Activated B cell treated with CpG ODN at 0.5 μM for 24 hours (primary cell): ENCODE results near the gene METTL18. TPM values are rescaled to one million over a fixed set of nuclear protein-coding genes. Genes with fewer than 3 reads are reported as not detected.

Experiments
- ATAC-seq: fragments of 200-7000 bp; cut with Tn5 transposase; one replicate; pipeline ENCODE4 v1.10.0; 2021; ENCODE audit warnings: low read depth, mild to moderate bottlenecking, moderate library complexity
- CTCF ChIA-PET: fragments of 350-600 bp; sonication (Branson Sonifier 250); formaldehyde crosslinking; loops from one replicate; lab custom pipeline; 2021; ENCODE audit warnings: antibody characterized with exemption; lab: Charles Lee
- POLR2A ChIA-PET: fragments of 350-600 bp; sonication (Branson Sonifier 250); formaldehyde crosslinking; loops from one replicate; lab custom pipeline; 2021; ENCODE audit warnings: antibody characterized with exemption; lab: Charles Lee
- DNase-seq: peaks from one replicate; pipeline ENCODE4 v3.0.0; 2022
- H3K27ac Mint-ChIP-seq: one replicate; pipeline ENCODE4 v1.8.0; 2020; ENCODE audit warnings: mixed read lengths
- H3K27me3 Mint-ChIP-seq: one replicate; pipeline ENCODE4 v1.8.0; 2021; ENCODE audit warnings: mixed read lengths
- H3K36me3 Mint-ChIP-seq: one replicate; pipeline ENCODE4 v1.8.0; 2021; ENCODE audit warnings: low read depth, mixed read lengths
- H3K4me1 Mint-ChIP-seq: one replicate; pipeline ENCODE4 v1.8.0; 2021; ENCODE audit warnings: mixed read lengths
- H3K4me3 Mint-ChIP-seq: one replicate; pipeline ENCODE4 v1.8.0; 2020; ENCODE audit warnings: mild to moderate bottlenecking, mixed read lengths
- H3K9me3 Mint-ChIP-seq: one replicate; pipeline ENCODE4 v1.8.0; 2020; ENCODE audit warnings: mixed read lengths
- intact Hi-C: fragments of 100-400 bp; cut with micrococcal nuclease; formaldehyde crosslinking; loops from one replicate; pipeline ENCODE4 v1.15.1; 2024
- total RNA-seq: library from RNA; stranded (reverse); gene quantifications from 2 replicates; pipeline ENCODE4 v1.2.3, GENCODE V29; 2022
- TF ChIP-seq, protein P1 (sequence below): fragments of 200-600 bp; IDR thresholded peaks from one replicate; pipeline ENCODE4 v1.8.0; 2022; ENCODE audit warnings: antibody characterized with exemption, mild to moderate bottlenecking

METTL18 gene
- total RNA-seq, 1 donor from 2014 or later = 12.0 TPM

DNA sequence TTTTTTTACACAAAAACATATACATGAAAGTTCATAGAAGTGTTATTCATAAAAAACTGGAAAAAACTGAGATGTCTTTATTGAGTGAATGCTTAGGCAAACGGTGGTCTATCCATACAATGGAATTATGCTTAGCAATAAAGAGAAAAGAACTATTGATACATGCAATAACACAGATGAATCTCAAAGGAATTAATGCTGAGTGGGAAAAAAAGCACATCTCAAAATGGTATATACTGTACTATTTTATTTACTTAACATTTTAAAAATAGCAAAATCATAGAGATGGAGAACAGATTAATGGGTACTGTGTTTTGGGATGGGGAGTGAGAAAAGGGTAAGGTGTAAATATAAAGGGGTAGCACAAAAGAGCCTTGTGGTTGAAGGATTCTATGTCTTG is 29.8 kb downstream of the METTL18 start:
- Mint-ChIP-seq H3K27me3 (peaks cover 10% of the 10 kb centered on the region), H3K4me3 (no peak overlapping the region), H3K4me1 (no peaks in the 10 kb centered on the region), H3K27ac (no peak overlapping the region), H3K36me3 (no peaks in the 10 kb centered on the region), H3K9me3 (no peaks in the 10 kb centered on the region)
- TF ChIP-seq, protein P1, sequence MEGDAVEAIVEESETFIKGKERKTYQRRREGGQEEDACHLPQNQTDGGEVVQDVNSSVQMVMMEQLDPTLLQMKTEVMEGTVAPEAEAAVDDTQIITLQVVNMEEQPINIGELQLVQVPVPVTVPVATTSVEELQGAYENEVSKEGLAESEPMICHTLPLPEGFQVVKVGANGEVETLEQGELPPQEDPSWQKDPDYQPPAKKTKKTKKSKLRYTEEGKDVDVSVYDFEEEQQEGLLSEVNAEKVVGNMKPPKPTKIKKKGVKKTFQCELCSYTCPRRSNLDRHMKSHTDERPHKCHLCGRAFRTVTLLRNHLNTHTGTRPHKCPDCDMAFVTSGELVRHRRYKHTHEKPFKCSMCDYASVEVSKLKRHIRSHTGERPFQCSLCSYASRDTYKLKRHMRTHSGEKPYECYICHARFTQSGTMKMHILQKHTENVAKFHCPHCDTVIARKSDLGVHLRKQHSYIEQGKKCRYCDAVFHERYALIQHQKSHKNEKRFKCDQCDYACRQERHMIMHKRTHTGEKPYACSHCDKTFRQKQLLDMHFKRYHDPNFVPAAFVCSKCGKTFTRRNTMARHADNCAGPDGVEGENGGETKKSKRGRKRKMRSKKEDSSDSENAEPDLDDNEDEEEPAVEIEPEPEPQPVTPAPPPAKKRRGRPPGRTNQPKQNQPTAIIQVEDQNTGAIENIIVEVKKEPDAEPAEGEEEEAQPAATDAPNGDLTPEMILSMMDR = no peak
- no peak for DNase-seq
- ChIA-PET CTCF (no interaction called here), POLR2A (no interaction called here)
- intact Hi-C loops = no loop called here
- no peak for ATAC-seq

DNA sequence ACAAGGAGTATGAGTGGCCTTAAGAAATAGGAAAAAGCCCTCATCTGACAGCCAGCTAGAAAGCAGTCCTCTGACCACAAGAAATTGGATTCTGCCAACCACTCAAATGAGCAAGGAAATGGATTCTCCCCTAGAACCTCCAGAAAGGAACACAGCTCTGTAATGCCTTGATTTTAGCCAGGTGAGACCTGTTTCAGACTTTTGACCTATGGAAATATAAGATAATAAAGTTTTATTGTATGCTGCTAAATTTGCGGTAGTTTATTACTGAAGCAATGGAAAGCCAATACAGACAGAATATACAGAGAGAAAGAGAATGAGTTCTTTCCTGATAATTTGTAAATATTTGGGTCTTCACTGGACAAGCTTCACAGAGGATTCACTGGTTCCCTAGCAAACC is 32.0 kb downstream of the METTL18 start:
- POLR2A ChIA-PET = no interaction called here
- TF ChIP-seq, protein P1 = no peak
- ATAC-seq = no peak
- Mint-ChIP-seq H3K27ac (no peak overlapping the region), H3K4me1 (no peaks in the 10 kb centered on the region), H3K9me3 (peaks cover 2% of the 10 kb centered on the region), H3K36me3 (no peaks in the 10 kb centered on the region), H3K27me3 (peaks cover 12% of the 10 kb centered on the region), H3K4me3 (no peak overlapping the region)
- intact Hi-C loops = no loop called here
- CTCF ChIA-PET = no interaction called here
- no peak for DNase-seq

DNA sequence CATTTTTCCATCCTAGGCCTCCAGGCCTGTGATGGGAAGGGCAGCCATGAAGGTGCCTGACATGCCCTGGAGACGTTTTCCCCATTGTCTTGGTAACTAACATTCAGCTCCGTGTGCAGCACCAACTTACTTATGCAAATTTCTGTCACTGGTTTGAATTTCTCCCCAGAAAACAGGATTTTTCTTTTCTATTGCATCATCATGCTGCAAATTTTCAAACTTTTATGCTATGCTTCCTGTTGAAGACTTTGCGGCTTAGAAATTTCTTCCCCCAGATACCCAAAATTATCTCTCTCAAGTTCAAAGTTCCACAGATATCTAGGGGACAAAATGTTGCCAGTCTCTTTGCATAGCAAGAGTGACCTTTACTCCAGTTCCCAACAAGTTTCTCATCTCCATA is 35.7 kb downstream of the METTL18 start:
- peaks cover 12% of the 10 kb centered on the region for H3K27me3 Mint-ChIP-seq
- CTCF ChIA-PET = no interaction called here
- H3K27ac Mint-ChIP-seq = no peak overlapping the region
- no peak overlapping the region for H3K4me3 Mint-ChIP-seq
- ATAC-seq (no peak), DNase-seq (no peak)
- POLR2A ChIA-PET = no interaction called here
- TF ChIP-seq, protein P1 = no peak
- H3K36me3 Mint-ChIP-seq = no peaks in the 10 kb centered on the region
- no peaks in the 10 kb centered on the region for H3K4me1 Mint-ChIP-seq
- intact Hi-C loops = no loop called here
- peaks cover 2% of the 10 kb centered on the region for H3K9me3 Mint-ChIP-seq

DNA sequence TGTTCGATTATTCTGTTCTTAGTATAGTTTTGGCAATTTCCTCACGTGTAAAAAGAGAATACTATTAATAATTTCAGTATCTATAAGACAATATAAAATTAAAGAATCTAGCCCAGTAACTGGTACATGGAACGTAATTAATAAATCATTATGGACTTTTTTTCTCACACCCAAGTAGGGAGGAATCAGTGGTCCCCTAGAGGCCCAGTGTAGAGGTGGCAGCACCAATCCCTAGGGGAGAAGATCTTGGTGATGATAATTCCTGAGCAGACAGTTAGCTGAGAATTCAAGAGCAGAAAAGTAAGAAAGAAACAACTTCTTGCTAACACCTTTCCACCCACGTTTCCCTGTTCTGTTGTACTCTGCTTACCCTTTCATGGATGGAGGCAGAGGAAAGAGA is 41.2 kb downstream of the METTL18 start:
- ChIA-PET POLR2A (no interaction called here), CTCF (no interaction called here)
- TF ChIP-seq, protein P1 = no peak
- Mint-ChIP-seq H3K9me3 (no peaks in the 10 kb centered on the region), H3K36me3 (no peaks in the 10 kb centered on the region), H3K27ac (no peak overlapping the region), H3K4me1 (no peaks in the 10 kb centered on the region), H3K4me3 (no peak overlapping the region), H3K27me3 (peaks cover 13% of the 10 kb centered on the region)
- ATAC-seq (no peak), DNase-seq (no peak)
- intact Hi-C loops = no loop called here

DNA sequence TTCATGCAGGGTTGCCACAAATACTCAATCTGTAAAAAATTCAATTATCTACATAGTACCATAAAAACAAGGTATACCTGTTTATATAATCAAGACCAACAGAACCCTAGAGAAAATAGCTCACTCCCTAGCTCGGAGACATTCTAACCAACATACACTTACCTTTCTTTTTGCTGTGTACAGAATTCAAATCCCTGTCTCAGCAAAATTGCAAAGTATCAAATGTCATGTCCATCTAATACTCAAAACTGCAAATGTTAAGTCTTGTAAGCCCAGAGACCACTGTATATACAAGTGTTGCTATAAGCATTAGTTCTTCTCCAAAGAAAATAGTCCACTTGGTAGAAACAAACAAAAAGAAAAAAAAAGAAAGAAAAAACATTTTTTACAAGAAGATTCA is 44.7 kb downstream of the METTL18 start:
- ChIA-PET CTCF (no interaction called here), POLR2A (no interaction called here)
- Mint-ChIP-seq H3K36me3 (no peaks in the 10 kb centered on the region), H3K4me1 (no peaks in the 10 kb centered on the region), H3K27me3 (peaks cover 3% of the 10 kb centered on the region), H3K4me3 (no peak overlapping the region), H3K9me3 (no peaks in the 10 kb centered on the region), H3K27ac (no peak overlapping the region)
- intact Hi-C loops = no loop called here
- no peak for DNase-seq
- ATAC-seq = no peak
- TF ChIP-seq, protein P1 = no peak
